ENCODE results near the gene PLCL2.

GRCh38 chr3:17090280-17090983 lies 205.7 kb downstream of the PLCL2 start:
- no peak for TF ChIP-seq CTCF (IDR thresholded peaks at IDR 0.05 in 8 of 11, conservative IDR thresholded peaks at IDR 0.05 in 3 of 11)
- no peak for TF ChIP-seq POLR2A (IDR thresholded peaks at IDR 0.05)
- TF ChIP-seq POLR2AphosphoS5 (IDR thresholded peaks at IDR 0.05): no peak

Data from spleen (tissue), 7 donors.